ENCODE measurements around the gene GLRA3. TPM values are rescaled to one million over a fixed set of nuclear protein-coding genes. Genes with fewer than 3 reads are reported as not detected.
"Not testable (repeated sequence)": the region's sequence is repeated elsewhere in the genome, so short reads cannot be mapped to it uniquely, and the experiment has no call there.

GLRA3 gene
- total and polyA plus RNA-seq, 2 experiments from 2014 or later: 0.03 to 0.19 TPM

DNA sequence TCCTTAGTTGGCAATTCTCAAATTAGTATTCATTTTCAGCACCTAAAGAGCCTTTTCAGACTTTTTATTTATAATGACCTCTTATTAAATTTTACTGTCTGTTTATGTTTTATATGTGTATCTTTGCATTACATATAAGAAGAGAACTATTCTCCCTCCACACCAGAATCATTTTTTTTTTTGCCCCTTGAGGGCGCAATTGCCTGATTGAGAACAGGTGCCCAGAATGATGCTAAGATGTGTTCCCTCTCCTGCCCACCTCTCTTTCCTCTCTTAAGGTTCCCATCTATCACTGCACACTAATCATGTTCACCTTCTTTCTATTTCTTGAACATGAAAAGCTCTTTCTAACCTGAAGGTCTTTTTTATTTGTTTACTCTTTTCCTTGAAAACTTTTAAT is 44.9 kb upstream of the GLRA3 start:
- Histone ChIP-seq H3K9me2 (ENCODE audit: insufficient read depth) (0 out of 2 replicates have a peak, but pooled peaks cover 6% of the 10 kb centered on the region), H3K4me2 (no peak overlapping the region), H4K20me1 (replicated peaks; ENCODE audit: insufficient read depth) (no peaks in the 10 kb centered on the region), H3K27me3 (ENCODE audit: insufficient read depth) (no peaks in the 10 kb centered on the region), H3K36me3 (ENCODE audit: insufficient read depth) (no peaks in the 10 kb centered on the region), H3K4me1 (ENCODE audit: insufficient read depth) (no peaks in the 10 kb centered on the region), H3K27ac (ENCODE audit: low read depth) (no peak overlapping the region), H2AFZ (no peak overlapping the region), H3K4me3 (no peak overlapping the region), H3F3A (replicated peaks; ENCODE audit: low read depth) (no peaks in the 10 kb centered on the region), H3K79me2 (replicated peaks; ENCODE audit: insufficient read depth) (no peaks in the 10 kb centered on the region)
- Mint-ChIP-seq H3K36me3 (ENCODE audit: low read depth) (no peaks in the 10 kb centered on the region), H3K27me3 (ENCODE audit: insufficient read depth, low read depth, poor library complexity) (no peaks in the 10 kb centered on the region), H3K4me1 (peaks cover 11% of the 10 kb centered on the region; the same call in 2 of the 3 replicates), H3K4me3 (no peak overlapping the region), H3K27ac (no peak overlapping the region), H3K9me3 (no peaks in the 10 kb centered on the region)
- peak; percentile 71 for DNase-seq (ENCODE audit: low spot score)
- TF ChIP-seq CREB1 (CRISPR knock-in tag; IDR thresholded peaks at IDR 0.05; ENCODE audit: low read depth): no peak
- no peak for TF ChIP-seq JUNB (IDR thresholded peaks at IDR 0.05; ENCODE audit: unreplicated experiment)
- TF ChIP-seq, protein P1, sequence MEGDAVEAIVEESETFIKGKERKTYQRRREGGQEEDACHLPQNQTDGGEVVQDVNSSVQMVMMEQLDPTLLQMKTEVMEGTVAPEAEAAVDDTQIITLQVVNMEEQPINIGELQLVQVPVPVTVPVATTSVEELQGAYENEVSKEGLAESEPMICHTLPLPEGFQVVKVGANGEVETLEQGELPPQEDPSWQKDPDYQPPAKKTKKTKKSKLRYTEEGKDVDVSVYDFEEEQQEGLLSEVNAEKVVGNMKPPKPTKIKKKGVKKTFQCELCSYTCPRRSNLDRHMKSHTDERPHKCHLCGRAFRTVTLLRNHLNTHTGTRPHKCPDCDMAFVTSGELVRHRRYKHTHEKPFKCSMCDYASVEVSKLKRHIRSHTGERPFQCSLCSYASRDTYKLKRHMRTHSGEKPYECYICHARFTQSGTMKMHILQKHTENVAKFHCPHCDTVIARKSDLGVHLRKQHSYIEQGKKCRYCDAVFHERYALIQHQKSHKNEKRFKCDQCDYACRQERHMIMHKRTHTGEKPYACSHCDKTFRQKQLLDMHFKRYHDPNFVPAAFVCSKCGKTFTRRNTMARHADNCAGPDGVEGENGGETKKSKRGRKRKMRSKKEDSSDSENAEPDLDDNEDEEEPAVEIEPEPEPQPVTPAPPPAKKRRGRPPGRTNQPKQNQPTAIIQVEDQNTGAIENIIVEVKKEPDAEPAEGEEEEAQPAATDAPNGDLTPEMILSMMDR (conservative IDR thresholded peaks at IDR 0.05; ENCODE audit: low read depth in 2 of 2): peak; percentile 73 to 77
- TF ChIP-seq EZH2phosphoT487 (IDR thresholded peaks at IDR 0.05; ENCODE audit: unreplicated experiment): no peak
- no peak for TF ChIP-seq ZNF114 (CRISPR knock-in tag; IDR thresholded peaks at IDR 0.05)
- TF ChIP-seq POLR2AphosphoS5 (IDR thresholded peaks at IDR 0.05; ENCODE audit: low read depth): no peak
- TF ChIP-seq EZH2 (IDR thresholded peaks at IDR 0.05; ENCODE audit: low read depth, unreplicated experiment): no peak
- peak; percentile 82 for ATAC-seq

- not testable (repeated sequence) for H4K20me1 ChIP-seq (replicated peaks; ENCODE audit: insufficient read depth); H3K4me3 ChIP-seq; H3K4me2 ChIP-seq; H3K36me3 Mint-ChIP-seq (ENCODE audit: low read depth); H3K36me3 ChIP-seq (ENCODE audit: insufficient read depth); ATAC-seq; H3K9me2 ChIP-seq (ENCODE audit: insufficient read depth); H2AFZ ChIP-seq; H3K27me3 Mint-ChIP-seq (ENCODE audit: insufficient read depth, low read depth, poor library complexity); H3K4me1 ChIP-seq (ENCODE audit: insufficient read depth); H3K27ac ChIP-seq (ENCODE audit: low read depth); H3K9me3 Mint-ChIP-seq; DNase-seq (ENCODE audit: low spot score); H3K27me3 ChIP-seq (ENCODE audit: insufficient read depth); H3K4me3 Mint-ChIP-seq; H3K79me2 ChIP-seq (replicated peaks; ENCODE audit: insufficient read depth); H3F3A ChIP-seq (replicated peaks; ENCODE audit: low read depth); H3K27ac Mint-ChIP-seq
- peaks cover 11% of the 10 kb centered on the region; the same call in 2 of the 3 replicates for H3K4me1 Mint-ChIP-seq
Measured at GRCh38 chr4:174873146-174873545, 44.1 kb upstream of the GLRA3 start.

DNA sequence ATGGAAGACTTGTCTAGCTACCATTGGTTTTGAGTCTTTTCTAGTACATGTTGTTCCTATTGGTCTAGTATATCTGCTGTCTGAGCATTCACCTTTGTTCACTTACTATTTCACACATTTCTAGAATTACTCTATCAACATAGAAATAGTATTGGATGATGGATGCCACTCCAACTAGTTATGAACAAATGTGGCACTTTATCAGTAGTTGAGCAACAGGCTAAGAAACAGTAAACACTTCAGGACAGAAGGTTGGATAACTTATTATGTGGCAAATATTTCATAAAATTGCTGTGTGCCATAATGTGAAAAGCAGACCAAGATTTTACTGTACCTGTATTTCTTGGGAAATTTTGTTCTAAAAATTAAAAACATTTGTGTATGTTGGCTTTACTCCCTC is 42.4 kb upstream of the GLRA3 start:
- H3K4me2 ChIP-seq: no peak overlapping the region
- H3K27me3 Mint-ChIP-seq (ENCODE audit: insufficient read depth, low read depth, poor library complexity): no peaks in the 10 kb centered on the region
- no peaks in the 10 kb centered on the region for H4K20me1 ChIP-seq (replicated peaks; ENCODE audit: insufficient read depth)
- H3K27ac Mint-ChIP-seq: no peak overlapping the region
- H3K4me1 ChIP-seq (ENCODE audit: insufficient read depth): no peaks in the 10 kb centered on the region
- H2AFZ ChIP-seq: no peak overlapping the region
- no peaks in the 10 kb centered on the region for H3K27me3 ChIP-seq (ENCODE audit: insufficient read depth)
- no peaks in the 10 kb centered on the region for H3F3A ChIP-seq (replicated peaks; ENCODE audit: low read depth)
- no peak overlapping the region for H3K4me3 ChIP-seq
- DNase-seq (ENCODE audit: low spot score) (no peak), ATAC-seq (no peak)
- H3K9me2 ChIP-seq (ENCODE audit: insufficient read depth): 0 out of 2 replicates have a peak, but pooled peaks cover 14% of the 10 kb centered on the region
- H3K9me3 Mint-ChIP-seq: no peaks in the 10 kb centered on the region
- H3K79me2 ChIP-seq (replicated peaks; ENCODE audit: insufficient read depth): no peaks in the 10 kb centered on the region
- no peak overlapping the region for H3K27ac ChIP-seq (ENCODE audit: low read depth)
- no peaks in the 10 kb centered on the region for H3K36me3 Mint-ChIP-seq (ENCODE audit: low read depth)
- TF ChIP-seq CREB1 (CRISPR knock-in tag; IDR thresholded peaks at IDR 0.05; ENCODE audit: low read depth) (no peak), STAT1 (IDR thresholded peaks at IDR 0.05; ENCODE audit: unreplicated experiment) (no peak), POLR2AphosphoS5 (IDR thresholded peaks at IDR 0.05; ENCODE audit: low read depth) (no peak), EZH2 (IDR thresholded peaks at IDR 0.05; ENCODE audit: low read depth, unreplicated experiment) (no peak), ZNF114 (CRISPR knock-in tag; IDR thresholded peaks at IDR 0.05) (no peak)
- TF ChIP-seq, protein P2, sequence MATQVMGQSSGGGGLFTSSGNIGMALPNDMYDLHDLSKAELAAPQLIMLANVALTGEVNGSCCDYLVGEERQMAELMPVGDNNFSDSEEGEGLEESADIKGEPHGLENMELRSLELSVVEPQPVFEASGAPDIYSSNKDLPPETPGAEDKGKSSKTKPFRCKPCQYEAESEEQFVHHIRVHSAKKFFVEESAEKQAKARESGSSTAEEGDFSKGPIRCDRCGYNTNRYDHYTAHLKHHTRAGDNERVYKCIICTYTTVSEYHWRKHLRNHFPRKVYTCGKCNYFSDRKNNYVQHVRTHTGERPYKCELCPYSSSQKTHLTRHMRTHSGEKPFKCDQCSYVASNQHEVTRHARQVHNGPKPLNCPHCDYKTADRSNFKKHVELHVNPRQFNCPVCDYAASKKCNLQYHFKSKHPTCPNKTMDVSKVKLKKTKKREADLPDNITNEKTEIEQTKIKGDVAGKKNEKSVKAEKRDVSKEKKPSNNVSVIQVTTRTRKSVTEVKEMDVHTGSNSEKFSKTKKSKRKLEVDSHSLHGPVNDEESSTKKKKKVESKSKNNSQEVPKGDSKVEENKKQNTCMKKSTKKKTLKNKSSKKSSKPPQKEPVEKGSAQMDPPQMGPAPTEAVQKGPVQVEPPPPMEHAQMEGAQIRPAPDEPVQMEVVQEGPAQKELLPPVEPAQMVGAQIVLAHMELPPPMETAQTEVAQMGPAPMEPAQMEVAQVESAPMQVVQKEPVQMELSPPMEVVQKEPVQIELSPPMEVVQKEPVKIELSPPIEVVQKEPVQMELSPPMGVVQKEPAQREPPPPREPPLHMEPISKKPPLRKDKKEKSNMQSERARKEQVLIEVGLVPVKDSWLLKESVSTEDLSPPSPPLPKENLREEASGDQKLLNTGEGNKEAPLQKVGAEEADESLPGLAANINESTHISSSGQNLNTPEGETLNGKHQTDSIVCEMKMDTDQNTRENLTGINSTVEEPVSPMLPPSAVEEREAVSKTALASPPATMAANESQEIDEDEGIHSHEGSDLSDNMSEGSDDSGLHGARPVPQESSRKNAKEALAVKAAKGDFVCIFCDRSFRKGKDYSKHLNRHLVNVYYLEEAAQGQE (IDR thresholded peaks at IDR 0.05; ENCODE audit: unreplicated experiment): no peak
- peaks cover 11% of the 10 kb centered on the region; the same call in 2 of the 3 replicates for H3K4me1 Mint-ChIP-seq
- H3K36me3 ChIP-seq (ENCODE audit: insufficient read depth): no peaks in the 10 kb centered on the region
- no peak overlapping the region for H3K4me3 Mint-ChIP-seq

Data from GM23338 (cell line).